ENCODE data around the gene SPATA13.

DNA sequence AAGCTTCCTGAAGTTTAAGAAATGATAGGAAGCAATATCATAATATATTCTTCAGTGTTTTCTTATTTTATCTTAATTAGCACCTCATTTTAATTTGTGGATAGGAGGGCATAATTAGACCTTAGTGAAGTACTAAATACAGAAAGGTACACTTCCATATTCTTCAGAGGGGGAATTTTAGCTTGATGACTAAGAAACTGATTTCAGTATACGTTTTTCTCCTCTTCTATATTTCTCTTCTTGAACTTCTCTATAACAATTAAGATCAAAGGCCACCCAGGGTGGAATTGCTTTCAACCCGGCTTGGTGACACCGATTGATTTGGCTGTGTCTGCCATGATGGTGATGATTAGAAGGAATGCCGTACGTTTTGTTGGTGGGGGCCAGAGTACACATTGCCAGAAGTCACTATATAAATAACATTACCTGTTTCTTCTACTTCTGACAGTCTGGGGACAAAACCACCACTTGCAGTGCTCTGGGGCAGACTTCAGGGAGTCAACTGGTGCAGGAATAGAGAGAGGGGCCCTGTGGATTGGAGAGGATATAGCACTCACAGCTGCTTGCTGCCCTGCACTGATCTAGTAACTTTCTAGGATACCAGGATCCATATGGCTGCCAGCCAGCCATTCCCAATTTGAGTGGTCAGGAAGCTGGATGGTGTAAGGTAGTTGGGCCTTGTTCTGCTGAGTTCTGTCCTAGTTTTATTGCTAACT, 73.8 kb downstream of the SPATA13 start:
- no peak for TF ChIP-seq EZH2 (IDR thresholded peaks at IDR 0.05; ENCODE audit: borderline replicate concordance, insufficient read depth, low read depth, low read length, poor library complexity, severe bottlenecking)
- TF ChIP-seq, protein P1, sequence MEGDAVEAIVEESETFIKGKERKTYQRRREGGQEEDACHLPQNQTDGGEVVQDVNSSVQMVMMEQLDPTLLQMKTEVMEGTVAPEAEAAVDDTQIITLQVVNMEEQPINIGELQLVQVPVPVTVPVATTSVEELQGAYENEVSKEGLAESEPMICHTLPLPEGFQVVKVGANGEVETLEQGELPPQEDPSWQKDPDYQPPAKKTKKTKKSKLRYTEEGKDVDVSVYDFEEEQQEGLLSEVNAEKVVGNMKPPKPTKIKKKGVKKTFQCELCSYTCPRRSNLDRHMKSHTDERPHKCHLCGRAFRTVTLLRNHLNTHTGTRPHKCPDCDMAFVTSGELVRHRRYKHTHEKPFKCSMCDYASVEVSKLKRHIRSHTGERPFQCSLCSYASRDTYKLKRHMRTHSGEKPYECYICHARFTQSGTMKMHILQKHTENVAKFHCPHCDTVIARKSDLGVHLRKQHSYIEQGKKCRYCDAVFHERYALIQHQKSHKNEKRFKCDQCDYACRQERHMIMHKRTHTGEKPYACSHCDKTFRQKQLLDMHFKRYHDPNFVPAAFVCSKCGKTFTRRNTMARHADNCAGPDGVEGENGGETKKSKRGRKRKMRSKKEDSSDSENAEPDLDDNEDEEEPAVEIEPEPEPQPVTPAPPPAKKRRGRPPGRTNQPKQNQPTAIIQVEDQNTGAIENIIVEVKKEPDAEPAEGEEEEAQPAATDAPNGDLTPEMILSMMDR (IDR thresholded peaks at IDR 0.05), result no peak

Measured in B cell (primary cell).